ENCODE results near the gene HOXB7.

GRCh38 chr17:48589060-48589830 lies 21.6 kb downstream of the HOXB7 start:
- no peak for TF ChIP-seq CTCF (IDR thresholded peaks at IDR 0.05)
- TF ChIP-seq POLR2A (IDR thresholded peaks at IDR 0.05), result no peak

All from Peyer's patch (tissue), 4 donors.